Measurements from ENCODE around the gene NUB1. TPM values are rescaled to one million over a fixed set of nuclear protein-coding genes. Genes with fewer than 3 reads are reported as not detected.

Gene NUB1
- polyA plus RNA-seq, 1 of the 3 experiments (the other 2 are of a cell fraction) = 54.0 TPM

GRCh38 chr7:151383638-151384351, 42.2 kb downstream of the NUB1 start:
- H3K4me1 ChIP-seq (ENCODE audit: control insufficient read depth in 1 of 2, insufficient read depth in 2 of 2, low read depth in 1 of 2, low read length in 1 of 2) = peaks cover 0 to 7% of the 10 kb centered on the region in 2 experiments; a peak in 1 of 4 replicates
- no peak for DNase-seq
- H3K27me3 ChIP-seq (ENCODE audit: insufficient read depth) = peaks cover 14% of the 10 kb centered on the region; the same call in 1 of the 2 replicates
- ChIA-PET CTCF (interaction anchor here (0.7 to 1.8 kb wide), 3 partner anchors 8 to 337 kb away, joined by 3 to 4 read pairs (median 3); no protein-coding TSS in a partner anchor), POLR2A (no interaction called here)
- no peak overlapping the region for H3K4me3 ChIP-seq (ENCODE audit: low read depth in 2 of 2, low read length in 1 of 2)
- WGBS (ENCODE audit: low lambda C conversion rate) = 75% methylated on average over 14 of the region's 15 CpGs
- no peaks in the 10 kb centered on the region for H4K20me1 ChIP-seq (ENCODE audit: insufficient read depth)
- H3K27ac ChIP-seq (ENCODE audit: low read depth in 2 of 2, low read length in 1 of 2) = no peak overlapping the region
- no peaks in the 10 kb centered on the region for H3K9me3 ChIP-seq
- TF ChIP-seq FOXJ3 (CRISPR knock-in tag; IDR thresholded peaks at IDR 0.05) (no peak), MEF2A (IDR thresholded peaks at IDR 0.05; ENCODE audit: borderline replicate concordance, low read depth) (no peak), GABPA (IDR thresholded peaks at IDR 0.05; ENCODE audit: low read depth) (no peak), ELF1 (IDR thresholded peaks at IDR 0.05) (no peak), RFX5 (IDR thresholded peaks at IDR 0.05; ENCODE audit: low read length) (no peak), RXRA (IDR thresholded peaks at IDR 0.05; ENCODE audit: borderline replicate concordance, low read depth) (no peak), EP300 (IDR thresholded peaks at IDR 0.05; ENCODE audit: borderline replicate concordance in 1 of 2, low read depth in 1 of 2, low read length in 1 of 2) (no peak), USF2 (IDR thresholded peaks at IDR 0.05; ENCODE audit: borderline replicate concordance, low read depth, low read length) (no peak), CTCF (IDR thresholded peaks at IDR 0.05) (no peak), SMC3 (IDR thresholded peaks at IDR 0.05; ENCODE audit: low read depth, low read length) (no peak), TAF1 (IDR thresholded peaks at IDR 0.05; ENCODE audit: borderline replicate concordance, low read depth, low read length) (no peak), IRF3 (IDR thresholded peaks at IDR 0.05; ENCODE audit: low read depth, low read length) (no peak), PBX3 (IDR thresholded peaks at IDR 0.05) (no peak), POLR2AphosphoS5 (IDR thresholded peaks at IDR 0.05; ENCODE audit: low read depth, low read length) (no peak), NRF1 (IDR thresholded peaks at IDR 0.05; ENCODE audit: low read depth, low read length) (no peak), JUND (IDR thresholded peaks at IDR 0.05) (no peak), MXI1 (IDR thresholded peaks at IDR 0.05; ENCODE audit: low read depth, low read length) (no peak)
- H3F3A ChIP-seq (replicated peaks; ENCODE audit: insufficient read depth) = no peaks in the 10 kb centered on the region
- H3K4me2 ChIP-seq = no peak overlapping the region
- no peaks in the 10 kb centered on the region for H3K9me2 ChIP-seq
- no peak overlapping the region for H3K9ac ChIP-seq
- H3K36me3 ChIP-seq (replicated peaks in 1 of 2; ENCODE audit: control insufficient read depth in 1 of 2, insufficient read depth in 2 of 2, low read length in 1 of 2) = peaks cover 0 to 6% of the 10 kb centered on the region in 2 experiments
- no peak overlapping the region for H2AFZ ChIP-seq (ENCODE audit: low read depth)
- no peaks in the 10 kb centered on the region for H3K79me2 ChIP-seq (ENCODE audit: insufficient read depth)

Data from SK-N-SH (cell line).